Ovary (tissue), 9 donors: ENCODE measurements around the gene DENND1A. TPM values are rescaled to one million over a fixed set of nuclear protein-coding genes. Genes with fewer than 3 reads are reported as not detected.

ENCODE experiments used
- DNase-seq, 5 donors: peaks; one replicate each; pipeline ENCODE4 v3.0.0-alpha.2; 2019 to 2020
- H3K27ac ChIP-seq, 2 donors: fragments of 200-600 bp; one replicate each; pipeline versions ENCODE4 v1.5.1 to v1.8.0; 2019 to 2022
- H3K27me3 ChIP-seq: fragments of 200-600 bp; one replicate; pipeline ENCODE4 v1.8.0; 2022
- H3K36me3 ChIP-seq: fragments of 200-600 bp; sonication (generic); one replicate; pipeline ENCODE4 v1.5.1; 2019
- H3K4me1 ChIP-seq: one replicate; pipeline ENCODE4 v1.8.1; 2013; ENCODE audit warnings: mild to moderate bottlenecking, moderate library complexity; ENCODE audit not compliant: insufficient read depth
- H3K4me3 ChIP-seq: fragments of 200-600 bp; sonication (generic); one replicate; pipeline ENCODE4 v1.5.1; 2017
- H3K9me3 ChIP-seq, 2 donors: fragments of 200-600 bp in 1 of 2; sonication (generic) in 1 of 2; one replicate each; pipeline versions ENCODE4 v1.5.1 to v1.8.1; 2013 to 2019; ENCODE audit warnings: mild to moderate bottlenecking in 1 of 2, moderate library complexity in 1 of 2
- EP300 ChIP-seq: sonication (generic); formaldehyde crosslinking; IDR thresholded peaks from one replicate; pipeline ENCODE4 v1.6.1; 2017; ENCODE audit warnings: antibody characterized with exemption
- POLR2A ChIP-seq: fragments of 450-650 bp; IDR thresholded peaks from one replicate; pipeline ENCODE4 v1.6.1; 2017; ENCODE audit warnings: antibody characterized with exemption, mild to moderate bottlenecking, moderate library complexity
- WGBS, 3 donors: extraction: QIAGEN DNeasy Blood & Tissue Kit in 1 of 3; methylation state at CpG; one replicate each; pipeline versions ENCODE4 v1.1.5 to v1.1.7; 2013 to 2017; 5-methylcytosine and 5-hydroxymethylcytosine counted together
- intact Hi-C, 4 donors: fragments of 100-400 bp; cut with DNase I; formaldehyde crosslinking; loops; one replicate each; pipeline versions ENCODE4 v1.11.0 to v1.15.1; 2022 to 2023
- polyA plus RNA-seq, 2 donors: library from polyadenylated mRNA; stranded (reverse); fragments of 200-250 nt in 1 of 2; fragments of 350-450 nt in 1 of 2; fragmentation: Illumina TruSeq in 1 of 2; extraction: RNeasy Lipid Tissue Mini Kit (QIAGEN cat#74804) in 1 of 2; gene quantifications; one replicate each; pipeline ENCODE4 v1.2.3, GENCODE V29; 2013 to 2014
- total RNA-seq, 7 donors: library from RNA; depleted of rRNA in 2 of 7; stranded (reverse); fragments of >200 nt in 2 of 7; fragmentation: NEBNext Ultra II Directional in 3 of 7; extraction: Animal tissue kit (Norgen Biotek cat#: 25700) in 3 of 7; gene quantifications; one replicate each; pipeline versions ENCODE4 v1.1.0 to v1.2.4, GENCODE V29; 2016 to 2023
- TF ChIP-seq, protein P1 (sequence below), 3 donors: fragments of 450-650 bp in 2 of 3; fragments of 200-600 bp in 1 of 3; IDR thresholded peaks; one replicate each; pipeline versions ENCODE4 v1.5.1 to v1.8.0; 2016 to 2022; ENCODE audit warnings: antibody characterized with exemption in 3 of 3, mild to moderate bottlenecking in 1 of 3
- donor health status: DM: no; HTN: no; CAD: no; lungs with moderate emphysema.
- donor health status: DM: no; HTN: no; CAD: no.
- donor health status: Bipolar disorder and iron deficiency.
- donor health status: DM: yes; HTN: yes; CAD: no.
- donor health status: DM: no; HTN: no; CAD: no.
- donor health status: DM: yes; HTN: yes; CAD: no.

DENND1A gene
- total and polyA plus RNA-seq, 9 donors: 10.4 to 24.5 (median 17.1) TPM

DNA sequence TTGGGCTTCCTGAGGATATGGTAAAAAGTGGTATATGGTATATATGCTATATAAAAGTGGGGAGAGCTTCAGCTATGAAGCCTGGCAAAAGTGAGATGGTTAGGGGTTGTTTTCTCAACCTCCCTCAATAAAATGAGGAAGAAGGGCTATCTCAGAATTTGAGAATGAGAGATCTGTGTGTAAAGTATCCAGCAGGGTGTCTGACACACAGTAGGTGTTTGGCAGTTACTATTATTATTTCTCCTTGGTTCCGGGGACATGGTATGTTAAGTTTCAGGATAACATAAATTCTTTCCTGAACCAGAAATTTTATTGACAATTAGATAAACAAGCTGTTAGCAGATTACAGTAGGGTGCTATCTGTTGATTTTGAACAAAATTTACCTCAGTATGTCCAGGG, 94.1 kb downstream of the DENND1A start:
- 65 to 81% (median 69%) methylated on average over 1 of the region's 1 CpG for WGBS, 3 donors

DNA sequence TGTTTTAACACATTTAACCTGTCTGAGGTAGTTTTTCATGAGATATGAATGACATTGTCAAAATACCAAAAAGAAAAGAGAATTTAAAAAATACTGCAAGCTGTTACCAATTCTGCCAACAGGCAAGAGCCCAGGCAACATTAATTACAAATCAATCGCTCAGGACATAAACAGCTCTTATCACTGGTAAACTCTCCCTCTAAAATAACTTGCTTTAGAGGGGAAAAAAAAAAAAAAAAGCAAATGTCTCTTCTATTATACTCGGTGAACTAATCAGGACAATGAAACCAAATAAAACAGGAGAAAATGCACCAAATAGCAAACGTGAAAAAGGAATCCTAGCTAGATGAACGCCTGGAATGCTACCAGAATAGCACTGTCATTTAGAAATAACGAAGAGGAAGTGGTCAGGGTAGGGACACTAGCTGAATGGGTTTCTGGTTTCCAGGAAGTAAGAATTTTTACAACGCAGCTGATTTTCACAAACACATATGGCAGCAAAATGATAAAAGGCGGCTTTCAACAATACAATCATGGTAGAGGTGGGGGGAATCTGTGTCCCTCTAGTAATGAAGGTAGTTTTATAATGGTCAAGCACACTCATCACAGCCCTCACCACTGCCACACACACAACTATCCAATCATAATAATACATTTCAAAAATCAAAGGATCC, 94.9 kb downstream of the DENND1A start:
- Histone ChIP-seq H3K4me1 (peaks cover 2% of the 10 kb centered on the region), H3K36me3 (no peaks in the 10 kb centered on the region), H3K9me3 (no peaks in the 10 kb centered on the region), H3K27me3 (no peaks in the 10 kb centered on the region), H3K27ac (no peak overlapping the region), H3K4me3 (no peak overlapping the region)
- DNase-seq: no peak
- intact Hi-C loops: no loop called here
- WGBS, 3 donors: 5 to 16% (median 9%) methylated on average over 7 of the region's 7 CpGs
- TF ChIP-seq, protein P1, sequence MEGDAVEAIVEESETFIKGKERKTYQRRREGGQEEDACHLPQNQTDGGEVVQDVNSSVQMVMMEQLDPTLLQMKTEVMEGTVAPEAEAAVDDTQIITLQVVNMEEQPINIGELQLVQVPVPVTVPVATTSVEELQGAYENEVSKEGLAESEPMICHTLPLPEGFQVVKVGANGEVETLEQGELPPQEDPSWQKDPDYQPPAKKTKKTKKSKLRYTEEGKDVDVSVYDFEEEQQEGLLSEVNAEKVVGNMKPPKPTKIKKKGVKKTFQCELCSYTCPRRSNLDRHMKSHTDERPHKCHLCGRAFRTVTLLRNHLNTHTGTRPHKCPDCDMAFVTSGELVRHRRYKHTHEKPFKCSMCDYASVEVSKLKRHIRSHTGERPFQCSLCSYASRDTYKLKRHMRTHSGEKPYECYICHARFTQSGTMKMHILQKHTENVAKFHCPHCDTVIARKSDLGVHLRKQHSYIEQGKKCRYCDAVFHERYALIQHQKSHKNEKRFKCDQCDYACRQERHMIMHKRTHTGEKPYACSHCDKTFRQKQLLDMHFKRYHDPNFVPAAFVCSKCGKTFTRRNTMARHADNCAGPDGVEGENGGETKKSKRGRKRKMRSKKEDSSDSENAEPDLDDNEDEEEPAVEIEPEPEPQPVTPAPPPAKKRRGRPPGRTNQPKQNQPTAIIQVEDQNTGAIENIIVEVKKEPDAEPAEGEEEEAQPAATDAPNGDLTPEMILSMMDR (IDR thresholded peaks at IDR 0.05): no peak
- TF ChIP-seq EP300: no peak
- TF ChIP-seq POLR2A: no peak

More for the DNA sequence above, 94.1 kb downstream of the DENND1A start:
- peaks cover 2% of the 10 kb centered on the region for H3K4me1 ChIP-seq
- H3K4me3 ChIP-seq: no peak overlapping the region
- no peaks in the 10 kb centered on the region for H3K9me3 ChIP-seq
- H3K27ac ChIP-seq: no peak overlapping the region
- DNase-seq: no peak
- intact Hi-C loops: no loop called here
- H3K27me3 ChIP-seq: no peaks in the 10 kb centered on the region
- H3K36me3 ChIP-seq: no peaks in the 10 kb centered on the region
- no peak for TF ChIP-seq POLR2A
- no peak for TF ChIP-seq EP300
- TF ChIP-seq, protein P1 (IDR thresholded peaks at IDR 0.05): no peak

DNA sequence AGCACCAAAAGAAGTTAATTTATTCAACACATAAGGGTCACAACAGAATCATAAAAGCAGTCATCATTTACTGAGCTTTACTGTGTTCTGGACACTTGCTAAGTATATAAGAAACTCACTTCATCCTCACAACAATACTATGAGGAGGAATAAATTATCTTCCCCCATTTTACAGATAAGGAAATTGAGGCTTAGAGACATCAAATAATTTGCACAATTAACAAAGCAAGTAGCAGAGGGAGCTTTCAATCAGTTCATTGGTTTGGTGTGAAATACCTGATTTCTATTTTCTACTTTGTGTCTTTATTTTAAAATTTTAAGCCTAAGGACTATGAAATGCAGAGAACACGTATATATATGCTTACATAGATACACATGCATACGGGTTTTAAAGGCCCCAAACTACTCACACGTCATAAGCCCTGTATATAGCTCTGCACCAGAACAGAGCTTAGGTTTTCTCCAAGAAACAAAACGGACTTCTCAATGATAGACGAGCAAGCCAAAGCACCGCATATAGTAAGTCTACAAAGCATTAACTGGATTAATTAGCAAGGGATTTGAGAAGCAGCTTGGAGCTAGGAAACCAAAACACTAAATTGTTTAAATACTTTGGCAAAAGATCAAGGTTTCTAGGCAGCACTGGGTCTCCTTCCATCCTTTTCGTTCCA, 95.6 kb downstream of the DENND1A start:
- DNase-seq: no peak
- H3K36me3 ChIP-seq: no peaks in the 10 kb centered on the region
- H3K27ac ChIP-seq: no peak overlapping the region
- 8 to 19% (median 15%) methylated on average over 7 of the region's 7 CpGs for WGBS, 3 donors
- intact Hi-C loops: no loop called here
- TF ChIP-seq EP300 (no peak), POLR2A (no peak)
- TF ChIP-seq, protein P1 (IDR thresholded peaks at IDR 0.05): no peak
- H3K9me3 ChIP-seq: no peaks in the 10 kb centered on the region
- no peaks in the 10 kb centered on the region for H3K27me3 ChIP-seq
- no peak overlapping the region for H3K4me3 ChIP-seq
- peaks cover 2% of the 10 kb centered on the region for H3K4me1 ChIP-seq

DNA sequence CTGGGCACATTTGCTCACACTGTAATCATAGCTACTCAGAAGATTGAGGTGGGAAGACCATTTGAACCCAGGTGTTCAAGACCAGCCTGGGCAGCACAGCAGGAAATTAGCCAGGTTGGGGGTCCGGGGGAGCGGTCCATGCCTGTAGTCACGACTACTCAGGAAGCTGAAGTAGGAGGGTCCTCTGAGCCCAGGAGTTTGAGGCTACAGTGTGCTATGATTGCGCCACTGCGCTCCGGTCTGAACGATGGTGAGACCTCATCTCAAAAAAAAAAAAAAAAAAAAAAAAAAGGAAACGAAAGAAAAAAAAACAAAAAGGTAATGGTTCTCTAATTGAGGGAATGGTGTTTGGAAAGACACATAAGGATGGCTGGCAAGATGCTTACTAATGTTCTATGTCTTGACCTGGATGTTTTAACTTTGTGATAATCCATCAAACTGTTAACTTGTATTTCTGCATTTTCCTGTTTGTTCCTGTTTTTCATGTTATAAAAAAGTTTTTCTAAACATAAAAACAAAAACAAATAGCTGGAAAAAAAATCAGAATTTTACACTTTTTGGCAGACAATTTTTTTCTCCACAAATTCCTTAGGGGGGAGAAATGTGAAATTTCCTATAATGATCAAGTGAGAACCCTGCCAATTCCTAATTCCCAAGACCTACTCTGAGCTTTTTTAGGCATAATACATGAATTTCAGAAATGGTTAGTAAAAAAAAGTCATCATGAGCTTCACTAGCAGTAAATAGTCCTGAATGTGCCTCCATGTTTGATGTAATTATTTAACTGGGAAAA, 96.9 kb downstream of the DENND1A start:
- 92 to 99% (median 95%) methylated on average over 8 of the region's 8 CpGs for WGBS, 3 donors
- peaks cover 2% of the 10 kb centered on the region for H3K4me1 ChIP-seq
- no peaks in the 10 kb centered on the region for H3K36me3 ChIP-seq
- intact Hi-C loops: no loop called here
- H3K27me3 ChIP-seq: no peaks in the 10 kb centered on the region
- H3K4me3 ChIP-seq: no peak overlapping the region
- no peak for DNase-seq
- TF ChIP-seq, protein P1 (IDR thresholded peaks at IDR 0.05): no peak
- TF ChIP-seq POLR2A (no peak), EP300 (no peak)
- H3K27ac ChIP-seq: no peak overlapping the region
- no peaks in the 10 kb centered on the region for H3K9me3 ChIP-seq
